GM12892 (cell line): ENCODE measurements around the gene ZG16.

Experiments used
- POLR2A ChIP-seq: IDR thresholded peaks from 2 replicates; pipeline ENCODE4 v1.6.1; 2011; ENCODE audit warnings: low read depth, low read length, control low read depth
- TAF1 ChIP-seq: IDR thresholded peaks from 2 replicates; pipeline ENCODE4 v1.6.1; 2011; ENCODE audit warnings: low read depth, mild to moderate bottlenecking, control low read depth, low read length, borderline replicate concordance

DNA sequence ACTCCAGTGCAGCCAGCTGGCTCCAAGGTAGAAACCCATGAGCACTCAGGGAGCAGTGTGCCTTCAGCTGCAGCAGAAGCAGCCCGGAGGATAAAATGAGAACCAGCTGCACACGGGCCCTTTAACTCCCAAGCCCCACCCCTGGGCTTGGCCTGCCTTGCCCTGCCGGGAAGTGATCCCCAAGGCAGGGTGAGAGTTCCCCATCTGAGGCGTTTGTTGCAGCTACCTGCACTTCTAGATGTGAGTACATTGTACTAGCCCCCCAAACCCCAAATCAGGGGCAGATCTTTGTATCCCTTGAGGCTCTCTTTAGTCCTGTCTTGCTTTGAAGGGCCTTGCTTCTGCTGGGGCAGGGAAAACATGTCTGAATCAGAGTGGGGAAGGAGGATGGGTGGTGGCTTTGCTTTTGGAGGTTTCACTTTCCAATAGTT is 42.2 kb downstream of the ZG16 start, which contains the start of gene MVP:
- TF ChIP-seq POLR2A (peak; percentile 53; the same call in 1 of the 2 replicates), TAF1 (0 out of 2 replicates have a peak, but pooled peaks have one; percentile 39)
